ENCODE results near the gene PFN1. TPM values are rescaled to one million over a fixed set of nuclear protein-coding genes. Genes with fewer than 3 reads are reported as not detected.
A peak's percentile ranks its signal among the peaks of the same experiment; 100 is the strongest.

PFN1 gene
- total RNA-seq, 1 donor from 2014 or later, result 1,346 TPM

DNA sequence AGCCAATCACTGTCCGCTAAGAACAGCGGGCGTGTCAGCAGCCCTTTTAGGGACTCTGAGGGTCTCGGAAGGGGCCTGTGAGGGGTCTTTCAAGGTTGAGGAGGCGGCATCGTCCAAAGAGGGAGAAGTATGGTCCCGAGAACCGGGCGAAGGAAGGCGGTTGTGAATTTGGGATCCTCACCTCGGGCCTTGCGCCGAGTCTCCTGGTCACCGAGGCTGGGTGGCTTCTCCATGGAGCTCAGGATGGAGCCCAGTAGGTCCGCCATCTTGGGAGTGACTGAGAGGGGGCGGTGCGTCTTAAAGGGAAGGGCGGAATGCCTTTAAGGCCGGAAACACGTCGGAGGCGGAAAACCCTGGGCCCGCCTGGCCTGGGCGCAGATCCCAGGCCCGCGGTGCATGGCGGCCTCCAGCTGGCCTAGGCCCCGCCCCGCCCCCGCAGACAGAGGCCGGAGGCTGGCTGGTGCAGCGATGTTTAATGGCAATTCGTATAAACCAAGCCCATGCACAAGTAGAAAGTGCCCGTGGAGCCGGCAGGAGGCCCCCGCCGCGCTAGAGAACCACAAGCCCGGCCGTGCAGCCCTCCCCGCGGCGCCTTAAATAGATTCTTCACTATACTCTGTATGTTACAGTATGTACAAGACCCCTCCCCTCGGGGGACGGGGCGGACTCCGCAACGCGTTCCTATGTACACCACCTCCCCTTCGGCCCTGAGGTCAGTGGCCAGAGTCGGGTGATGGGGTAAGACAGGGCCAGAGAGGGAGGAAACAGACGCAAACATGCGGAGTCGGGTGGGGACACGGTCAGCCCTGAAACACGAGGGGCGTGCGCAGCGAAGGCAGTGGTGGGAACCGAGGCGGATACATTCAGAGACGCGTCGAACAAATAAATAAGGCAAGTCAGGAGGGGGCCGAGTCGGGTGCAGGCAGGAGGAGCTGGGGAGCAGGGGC lies 19.5 kb upstream of the PFN1 start, which contains the start of gene SPAG7:
Gene SPAG7 (minus strand): TSS at position 279 of the 947 bp plus-strand sequence. CDS start 13 bp downstream, at position 266.
- Mint-ChIP-seq H3K27ac (ENCODE audit: unreplicated experiment) (no peak within 1 kb of the TSS), H3K4me3 (ENCODE audit: unreplicated experiment) (no peak within 1 kb of the TSS), H3K4me1 (ENCODE audit: low read depth, unreplicated experiment) (peaks cover 29% of the 10 kb centered on the region), H3K27me3 (ENCODE audit: low read depth, unreplicated experiment) (no peaks in the 10 kb centered on the region), H3K9me3 (ENCODE audit: unreplicated experiment) (peaks cover 5% of the 10 kb centered on the region), H3K36me3 (ENCODE audit: low read depth, unreplicated experiment) (peaks cover 22% of the 10 kb centered on the region)
- FAIRE-seq (no peak), DNase-seq (ENCODE audit: low read depth) (peak; percentile 94)
- peak within 1 kb of the TSS; percentile 93 for H3K9ac ChIP-seq (ENCODE audit: low read length)
- no peaks in the 10 kb centered on the region for H3K9me3 ChIP-seq (ENCODE audit: insufficient read depth, low read depth, low read length)
- peaks cover 27% of the 10 kb centered on the region for H4K20me1 ChIP-seq (ENCODE audit: insufficient read depth, low read length)
- H3K27me3 ChIP-seq (ENCODE audit: insufficient read depth, low read length), result no peaks in the 10 kb centered on the region
- H3K4me3 ChIP-seq (ENCODE audit: insufficient read depth, low read depth, low read length), result peak within 1 kb of the TSS; percentile 87
- H3K4me2 ChIP-seq (ENCODE audit: low read length), result peak within 1 kb of the TSS; percentile 95
- H3K79me2 ChIP-seq (ENCODE audit: insufficient read depth, low read length), result peaks cover 54% of the 10 kb centered on the region
- TF ChIP-seq EZH2 (IDR thresholded peaks at IDR 0.05; ENCODE audit: insufficient read depth, low read length) (no peak), CTCF (IDR thresholded peaks at IDR 0.05; ENCODE audit: insufficient read depth, low read depth, low read length) (no peak)
- peaks cover 33% of the 10 kb centered on the region for H3K4me1 ChIP-seq (ENCODE audit: insufficient read depth, low read length)
- peak within 1 kb of the TSS; percentile 75 for H2AFZ ChIP-seq (ENCODE audit: low read depth, low read length)
- H3K27ac ChIP-seq (ENCODE audit: low read depth, low read length), result peak within 1 kb of the TSS; percentile 97
- peaks cover 4% of the 10 kb centered on the region for H3K36me3 ChIP-seq (ENCODE audit: insufficient read depth, low read length)

GRCh38 chr17:4966844-4967538 lies 18.7 kb upstream of the PFN1 start:
- H3K9me3 ChIP-seq (ENCODE audit: insufficient read depth, low read depth, low read length), result no peaks in the 10 kb centered on the region
- Mint-ChIP-seq H3K9me3 (ENCODE audit: unreplicated experiment) (peaks cover 5% of the 10 kb centered on the region), H3K4me1 (ENCODE audit: low read depth, unreplicated experiment) (peaks cover 29% of the 10 kb centered on the region), H3K27me3 (ENCODE audit: low read depth, unreplicated experiment) (no peaks in the 10 kb centered on the region), H3K36me3 (ENCODE audit: low read depth, unreplicated experiment) (peaks cover 22% of the 10 kb centered on the region), H3K4me3 (ENCODE audit: unreplicated experiment) (no peak overlapping the region), H3K27ac (ENCODE audit: unreplicated experiment) (no peak overlapping the region)
- H3K9ac ChIP-seq (ENCODE audit: low read length), result peak overlapping the region; percentile 93
- H3K4me3 ChIP-seq (ENCODE audit: insufficient read depth, low read depth, low read length), result peak overlapping the region; percentile 87
- DNase-seq (ENCODE audit: low read depth) (peak; percentile 100), FAIRE-seq (peak; percentile 90)
- H3K4me2 ChIP-seq (ENCODE audit: low read length), result peak overlapping the region; percentile 95
- H3K27ac ChIP-seq (ENCODE audit: low read depth, low read length), result peak overlapping the region; percentile 97
- H3K27me3 ChIP-seq (ENCODE audit: insufficient read depth, low read length), result no peaks in the 10 kb centered on the region
- peaks cover 4% of the 10 kb centered on the region for H3K36me3 ChIP-seq (ENCODE audit: insufficient read depth, low read length)
- H2AFZ ChIP-seq (ENCODE audit: low read depth, low read length), result peak overlapping the region; percentile 75
- TF ChIP-seq EZH2 (IDR thresholded peaks at IDR 0.05; ENCODE audit: insufficient read depth, low read length), result no peak
- no peak for TF ChIP-seq CTCF (IDR thresholded peaks at IDR 0.05; ENCODE audit: insufficient read depth, low read depth, low read length)
- peaks cover 48% of the 10 kb centered on the region for H3K79me2 ChIP-seq (ENCODE audit: insufficient read depth, low read length)
- peaks cover 33% of the 10 kb centered on the region for H3K4me1 ChIP-seq (ENCODE audit: insufficient read depth, low read length)
- peaks cover 22% of the 10 kb centered on the region for H4K20me1 ChIP-seq (ENCODE audit: insufficient read depth, low read length)
